ENCODE measurements around the gene MRNIP. TPM values are rescaled to one million over a fixed set of nuclear protein-coding genes. Genes with fewer than 3 reads are reported as not detected.

The MRNIP gene
- total RNA-seq, 1 experiment from 2014 or later: 39.9 TPM

DNA sequence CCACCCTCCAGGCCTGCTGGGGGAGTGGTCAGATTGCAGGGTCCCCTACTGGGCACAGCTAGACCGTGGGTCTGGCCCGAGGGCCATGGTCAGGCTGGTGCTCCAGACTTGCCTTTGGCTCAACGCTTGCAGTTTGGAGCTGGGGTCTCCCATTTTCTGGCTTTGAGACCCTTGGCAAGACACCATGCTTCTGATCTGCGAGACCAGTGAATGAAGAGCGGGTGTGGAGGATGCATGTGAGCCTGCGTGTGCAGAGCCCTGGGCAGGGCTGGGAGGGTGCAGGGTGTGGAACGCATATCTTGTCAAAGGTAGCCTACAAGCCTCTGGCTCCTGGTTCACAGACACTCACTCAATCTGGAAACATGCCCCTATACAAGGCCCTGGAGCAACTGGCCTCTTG, 6.1 kb upstream of the MRNIP start:
- 0 out of 2 replicates have a peak, but pooled peaks cover 1% of the 10 kb centered on the region for H3K4me1 ChIP-seq (replicated peaks; ENCODE audit: insufficient read depth)
- H3F3A ChIP-seq (ENCODE audit: insufficient read depth, low read depth): peaks cover 17% of the 10 kb centered on the region
- no peaks in the 10 kb centered on the region for H3K36me3 ChIP-seq (ENCODE audit: low read depth)
- H3K4me2 ChIP-seq: no peak overlapping the region
- no peaks in the 10 kb centered on the region for H4K20me1 ChIP-seq (ENCODE audit: insufficient read depth)
- no peaks in the 10 kb centered on the region for H3K27me3 ChIP-seq (ENCODE audit: insufficient read depth, low read depth)
- TF ChIP-seq, protein P1, sequence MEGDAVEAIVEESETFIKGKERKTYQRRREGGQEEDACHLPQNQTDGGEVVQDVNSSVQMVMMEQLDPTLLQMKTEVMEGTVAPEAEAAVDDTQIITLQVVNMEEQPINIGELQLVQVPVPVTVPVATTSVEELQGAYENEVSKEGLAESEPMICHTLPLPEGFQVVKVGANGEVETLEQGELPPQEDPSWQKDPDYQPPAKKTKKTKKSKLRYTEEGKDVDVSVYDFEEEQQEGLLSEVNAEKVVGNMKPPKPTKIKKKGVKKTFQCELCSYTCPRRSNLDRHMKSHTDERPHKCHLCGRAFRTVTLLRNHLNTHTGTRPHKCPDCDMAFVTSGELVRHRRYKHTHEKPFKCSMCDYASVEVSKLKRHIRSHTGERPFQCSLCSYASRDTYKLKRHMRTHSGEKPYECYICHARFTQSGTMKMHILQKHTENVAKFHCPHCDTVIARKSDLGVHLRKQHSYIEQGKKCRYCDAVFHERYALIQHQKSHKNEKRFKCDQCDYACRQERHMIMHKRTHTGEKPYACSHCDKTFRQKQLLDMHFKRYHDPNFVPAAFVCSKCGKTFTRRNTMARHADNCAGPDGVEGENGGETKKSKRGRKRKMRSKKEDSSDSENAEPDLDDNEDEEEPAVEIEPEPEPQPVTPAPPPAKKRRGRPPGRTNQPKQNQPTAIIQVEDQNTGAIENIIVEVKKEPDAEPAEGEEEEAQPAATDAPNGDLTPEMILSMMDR (conservative IDR thresholded peaks at IDR 0.05): no peak
- TF ChIP-seq EZH2 (IDR thresholded peaks at IDR 0.05; ENCODE audit: low read depth): no peak
- POLR2A ChIA-PET (ENCODE audit: unreplicated experiment): no interaction called here
- no peaks in the 10 kb centered on the region for H3K9me2 ChIP-seq (ENCODE audit: insufficient read depth)
- CTCF ChIA-PET: no interaction called here
- no peaks in the 10 kb centered on the region for H3K9me3 ChIP-seq (ENCODE audit: insufficient read depth, low read depth)
- H3K79me2 ChIP-seq (ENCODE audit: low read depth): no peaks in the 10 kb centered on the region
- BruUV-seq (replicated peaks): no TSS peak
- intact Hi-C loops (cut with micrococcal nuclease; ENCODE audit: unreplicated experiment): no loop called here
- no peak for DNase-seq
- H2AFZ ChIP-seq: no peak overlapping the region
- no peak overlapping the region for H3K4me3 ChIP-seq
- H3K27ac ChIP-seq: no peak overlapping the region

DNA sequence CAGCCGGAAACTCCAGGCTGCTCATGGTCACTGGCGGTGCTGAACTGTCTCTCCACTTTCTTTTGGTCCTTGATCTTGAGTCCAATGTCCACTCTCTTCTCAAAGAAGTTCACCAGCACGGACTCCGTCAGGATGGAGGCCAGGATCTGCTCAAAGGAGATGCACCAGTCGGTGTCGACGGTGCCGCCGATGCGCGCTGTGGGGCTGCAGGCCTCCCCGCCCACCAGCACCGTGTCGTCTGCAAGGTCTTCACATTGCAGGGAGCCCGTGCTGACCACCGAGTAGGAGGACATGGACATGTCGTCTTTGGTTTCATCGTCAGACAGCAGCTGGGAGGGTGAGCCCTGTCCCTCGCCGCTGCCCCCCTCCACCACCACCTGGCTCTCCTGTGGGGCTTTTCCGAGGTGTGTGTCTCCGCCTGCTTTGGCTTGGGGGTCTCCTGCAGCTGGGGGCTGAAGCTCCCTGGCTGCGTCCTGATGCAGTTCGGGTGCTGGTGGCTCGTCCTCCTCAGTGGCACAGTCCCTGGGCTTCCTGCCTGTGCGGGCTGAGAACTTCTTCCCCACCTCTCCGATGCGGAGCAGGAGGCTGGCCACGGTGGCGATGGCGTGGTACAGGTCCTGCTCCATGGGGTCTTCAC, 5.0 kb upstream of the MRNIP start:
- Histone ChIP-seq H3K27ac (no peak overlapping the region), H3K9me3 (ENCODE audit: insufficient read depth, low read depth) (no peaks in the 10 kb centered on the region), H4K20me1 (ENCODE audit: insufficient read depth) (no peaks in the 10 kb centered on the region), H3F3A (ENCODE audit: insufficient read depth, low read depth) (peaks cover 20% of the 10 kb centered on the region), H3K79me2 (ENCODE audit: low read depth) (no peaks in the 10 kb centered on the region), H3K9me2 (ENCODE audit: insufficient read depth) (no peaks in the 10 kb centered on the region), H2AFZ (no peak overlapping the region), H3K4me1 (replicated peaks; ENCODE audit: insufficient read depth) (0 out of 2 replicates have a peak, but pooled peaks cover 6% of the 10 kb centered on the region), H3K4me2 (no peak overlapping the region), H3K27me3 (ENCODE audit: insufficient read depth, low read depth) (no peaks in the 10 kb centered on the region), H3K36me3 (ENCODE audit: low read depth) (no peaks in the 10 kb centered on the region), H3K4me3 (no peak overlapping the region)
- no peak for DNase-seq
- intact Hi-C loops (cut with micrococcal nuclease; ENCODE audit: unreplicated experiment): no loop called here
- no peak for TF ChIP-seq EZH2 (IDR thresholded peaks at IDR 0.05; ENCODE audit: low read depth)
- TF ChIP-seq, protein P1 (conservative IDR thresholded peaks at IDR 0.05): no peak
- BruUV-seq (replicated peaks): no TSS peak
- ChIA-PET CTCF (no interaction called here), POLR2A (ENCODE audit: unreplicated experiment) (no interaction called here)

DNA sequence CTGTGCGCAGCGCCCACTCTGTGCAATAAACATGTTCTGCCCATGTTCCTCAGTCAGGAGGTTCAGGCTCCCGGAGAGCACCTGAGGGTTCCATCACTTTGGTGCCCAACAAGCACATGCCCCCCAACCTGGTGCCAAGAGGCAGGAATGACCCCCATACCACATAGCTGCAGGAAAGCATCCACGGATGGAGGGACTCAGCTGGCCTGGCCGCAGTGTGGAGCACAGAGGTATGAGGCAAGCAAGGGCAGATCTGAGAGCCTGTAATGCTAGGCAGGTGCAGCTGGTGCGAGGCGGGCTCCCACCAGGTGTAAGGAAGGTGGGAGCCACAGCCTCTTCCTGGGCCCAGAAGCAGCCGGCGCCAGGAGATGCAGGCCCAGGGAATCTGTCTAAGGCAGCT, 4.3 kb upstream of the MRNIP start:
- no TSS peak for BruUV-seq (replicated peaks)
- Histone ChIP-seq H3K79me2 (ENCODE audit: low read depth) (no peaks in the 10 kb centered on the region), H4K20me1 (ENCODE audit: insufficient read depth) (no peaks in the 10 kb centered on the region), H3K4me2 (no peak overlapping the region), H3K4me1 (replicated peaks; ENCODE audit: insufficient read depth) (0 out of 2 replicates have a peak, but pooled peaks cover 6% of the 10 kb centered on the region), H3K4me3 (no peak overlapping the region), H2AFZ (no peak overlapping the region), H3K9me2 (ENCODE audit: insufficient read depth) (no peaks in the 10 kb centered on the region), H3K9me3 (ENCODE audit: insufficient read depth, low read depth) (no peaks in the 10 kb centered on the region), H3F3A (ENCODE audit: insufficient read depth, low read depth) (peaks cover 22% of the 10 kb centered on the region), H3K27ac (no peak overlapping the region), H3K36me3 (ENCODE audit: low read depth) (no peaks in the 10 kb centered on the region), H3K27me3 (ENCODE audit: insufficient read depth, low read depth) (no peaks in the 10 kb centered on the region)
- no peak for DNase-seq
- TF ChIP-seq, protein P1 (conservative IDR thresholded peaks at IDR 0.05): no peak
- no peak for TF ChIP-seq EZH2 (IDR thresholded peaks at IDR 0.05; ENCODE audit: low read depth)
- ChIA-PET CTCF (no interaction called here), POLR2A (ENCODE audit: unreplicated experiment) (no interaction called here)
- intact Hi-C loops (cut with micrococcal nuclease; ENCODE audit: unreplicated experiment): no loop called here
